H1 (cell line): ENCODE data around the gene PAIP1.

Source experiments
- CTCF ChIP-seq, 3 experiments: IDR thresholded peaks; 1 replicate in 2 of 3; 2 replicates in 1 of 3; pipeline versions ENCODE4 v1.5.1 to v1.6.1; 2011; ENCODE audit warnings: low read length in 3 of 3, mild to moderate bottlenecking in 3 of 3, inconsistent platforms in 2 of 3, low read depth in 1 of 3, moderate library complexity in 1 of 3; ENCODE audit not compliant: insufficient read depth in 1 of 3; ENCODE audit errors: control extremely low read depth in 1 of 3
- EP300 ChIP-seq, 2 experiments: IDR thresholded peaks; 1 replicate in 1 of 2; 2 replicates in 1 of 2; pipeline ENCODE4 v1.6.1; 2011 to 2012; ENCODE audit warnings: low read depth in 2 of 2, low read length in 2 of 2, mild to moderate bottlenecking in 2 of 2, borderline replicate concordance in 1 of 2, inconsistent platforms in 1 of 2, moderate library complexity in 1 of 2
- EZH2 ChIP-seq: fragments of 200-600 bp; sonication (generic); IDR thresholded peaks from 2 replicates; pipeline ENCODE4 v1.7.1; 2012; ENCODE audit warnings: low read depth, mild to moderate bottlenecking, moderate library complexity, low read length, inconsistent platforms; ENCODE audit not compliant: severe bottlenecking
- JUN ChIP-seq: IDR thresholded peaks from 2 replicates; pipeline ENCODE4 v1.6.1; 2011; ENCODE audit warnings: low read depth, mild to moderate bottlenecking, improper control_type of control experiment, low read length
- MAFK ChIP-seq: IDR thresholded peaks from 2 replicates; pipeline ENCODE4 v1.6.1; 2012; ENCODE audit warnings: low read depth, mild to moderate bottlenecking, improper control_type of control experiment, low read length
- MAX ChIP-seq: IDR thresholded peaks from 2 replicates; pipeline ENCODE4 v1.6.1; 2012; ENCODE audit warnings: inconsistent platforms
- NRF1 ChIP-seq: IDR thresholded peaks from 2 replicates; pipeline ENCODE4 v1.6.1; 2011; ENCODE audit warnings: mild to moderate bottlenecking, low read depth, low read length, improper control_type of control experiment
- POLR2A ChIP-seq, 2 experiments: IDR thresholded peaks; 1 replicate in 1 of 2; 2 replicates in 1 of 2; pipeline ENCODE4 v1.6.1; 2011; ENCODE audit warnings: low read depth in 2 of 2, low read length in 2 of 2, mild to moderate bottlenecking in 2 of 2; ENCODE audit errors: control extremely low read depth in 1 of 2
- POLR2AphosphoS5 ChIP-seq: IDR thresholded peaks from 2 replicates; pipeline ENCODE4 v1.6.1; 2011; ENCODE audit warnings: low read depth, low read length
- RNF2 ChIP-seq: fragments of 200-900, 300-1000 bp; sonication (generic); IDR thresholded peaks from 2 replicates; pipeline ENCODE4 v1.7.1; 2016; ENCODE audit warnings: borderline replicate concordance, low read depth, mild to moderate bottlenecking, antibody characterized with exemption, low read length; ENCODE audit not compliant: poor library complexity, severe bottlenecking; ENCODE audit errors: missing control alignments
- SUZ12 ChIP-seq: fragments of 200-600 bp; sonication (generic); IDR thresholded peaks from 2 replicates; pipeline ENCODE4 v1.6.1; 2012; ENCODE audit warnings: mild to moderate bottlenecking, inconsistent platforms, low read length, moderate library complexity, mixed read lengths
- TEAD4 ChIP-seq: IDR thresholded peaks from 2 replicates; pipeline ENCODE4 v1.6.1; 2012; ENCODE audit warnings: low read depth, low read length, inconsistent platforms, mixed read lengths
- YY1 ChIP-seq: IDR thresholded peaks from 2 replicates; pipeline ENCODE4 v1.6.1; 2011; ENCODE audit warnings: low read depth, mild to moderate bottlenecking, low read length

GRCh38 chr5:43561356-43561755, 4.5 kb upstream of the PAIP1 start:
- no peak for TF ChIP-seq POLR2A (IDR thresholded peaks at IDR 0.05; ENCODE audit: control extremely low read depth in 1 of 2, low read depth in 2 of 2, low read length in 2 of 2)
- no peak for TF ChIP-seq EP300 (IDR thresholded peaks at IDR 0.05; ENCODE audit: borderline replicate concordance in 1 of 2, low read depth in 2 of 2, low read length in 2 of 2)
- no peak for TF ChIP-seq JUN
- no peak for TF ChIP-seq CTCF (IDR thresholded peaks at IDR 0.05; ENCODE audit: control extremely low read depth in 1 of 3, insufficient read depth in 1 of 3, low read depth in 1 of 3, low read length in 3 of 3)
- TF ChIP-seq POLR2AphosphoS5: no peak
- no peak for TF ChIP-seq TEAD4
- no peak for TF ChIP-seq EZH2
- no peak for TF ChIP-seq RNF2
- TF ChIP-seq SUZ12: no peak
- no peak for TF ChIP-seq MAFK
- no peak for TF ChIP-seq YY1
- TF ChIP-seq NRF1: no peak
- no peak for TF ChIP-seq MAX
